ENCODE data around the gene PRKCQ.

Gene PRKCQ

GRCh38 chr10:6400331-6400730 is 179.7 kb downstream of the PRKCQ start:
- no peak for TF ChIP-seq CTCF (IDR thresholded peaks at IDR 0.05; ENCODE audit: extremely low read depth, insufficient read depth, missing control alignments)
- in situ Hi-C loops (cut with MboI; ENCODE audit: low pct_unique_long_range_greater_than_20kb, low sequenced_read_pairs, unreplicated experiment): loop anchor here (25.0 kb wide), 1 partner anchor 262 kb away; no protein-coding TSS in a partner anchor
- DNase-seq (ENCODE audit: low spot score): no peak

GRCh38 chr10:6399879-6400278 is 180.2 kb downstream of the PRKCQ start:
- in situ Hi-C loops (cut with MboI; ENCODE audit: low pct_unique_long_range_greater_than_20kb, low sequenced_read_pairs, unreplicated experiment): loop anchor here (10.0 to 25.0 kb wide), 2 partner anchors 262 to 295 kb away; no protein-coding TSS in a partner anchor
- TF ChIP-seq CTCF (IDR thresholded peaks at IDR 0.05; ENCODE audit: extremely low read depth, insufficient read depth, missing control alignments): no peak
- DNase-seq (ENCODE audit: low spot score): no peak

- in situ Hi-C loops (cut with MboI; ENCODE audit: low pct_unique_long_range_greater_than_20kb, low sequenced_read_pairs, unreplicated experiment): loop anchor here (10.0 kb wide), 1 partner anchor 294 kb away; no protein-coding TSS in a partner anchor
These were observed 180.8 kb downstream of the PRKCQ start for GRCh38 chr10:6399231-6399741.

GRCh38 chr10:6398399-6398798 is 181.7 kb downstream of the PRKCQ start:
- no peak for DNase-seq (ENCODE audit: low spot score)
- no peak for TF ChIP-seq CTCF (IDR thresholded peaks at IDR 0.05; ENCODE audit: extremely low read depth, insufficient read depth, missing control alignments)
- in situ Hi-C loops (cut with MboI; ENCODE audit: low pct_unique_long_range_greater_than_20kb, low sequenced_read_pairs, unreplicated experiment): loop anchor here (10.0 kb wide), 1 partner anchor 294 kb away; no protein-coding TSS in a partner anchor

More at GRCh38 chr10:6399231-6399741, 180.8 kb downstream of the PRKCQ start:
- TF ChIP-seq CTCF (IDR thresholded peaks at IDR 0.05; ENCODE audit: extremely low read depth, insufficient read depth, missing control alignments): no peak
- DNase-seq (ENCODE audit: low spot score): no peak

- no peak for DNase-seq (ENCODE audit: low spot score)
- in situ Hi-C loops (cut with MboI; ENCODE audit: low pct_unique_long_range_greater_than_20kb, low sequenced_read_pairs, unreplicated experiment): loop anchor here (10.0 kb wide), 1 partner anchor 292 kb away; no protein-coding TSS in a partner anchor
- no peak for TF ChIP-seq CTCF (IDR thresholded peaks at IDR 0.05; ENCODE audit: extremely low read depth, insufficient read depth, missing control alignments)
These were observed 183.4 kb downstream of the PRKCQ start for GRCh38 chr10:6396652-6397051.

GRCh38 chr10:6396226-6396625 is 183.8 kb downstream of the PRKCQ start:
- in situ Hi-C loops (cut with MboI; ENCODE audit: low pct_unique_long_range_greater_than_20kb, low sequenced_read_pairs, unreplicated experiment): loop anchor here (10.0 kb wide), 1 partner anchor 291 kb away; no protein-coding TSS in a partner anchor
- no peak for TF ChIP-seq CTCF (IDR thresholded peaks at IDR 0.05; ENCODE audit: extremely low read depth, insufficient read depth, missing control alignments)
- no peak for DNase-seq (ENCODE audit: low spot score)
